GM18499 (cell line): Measurements from ENCODE around the gene ATP6AP2.
"Not testable (repeated sequence)": the region's sequence is repeated elsewhere in the genome, so short reads cannot be mapped to it uniquely, and the experiment has no call there.

Experiments
- ATAC-seq: cut with Tn5 transposase; IDR thresholded peaks from one replicate; pipeline ENCODE4 v1.9.1; 2021; ENCODE audit warnings: moderate number of reproducible peaks; ENCODE audit not compliant: insufficient read depth, unreplicated experiment

The ATP6AP2 gene

GRCh38 chrX:40580537-40581335, at the start of gene ATP6AP2:
Gene ATP6AP2, plus strand, starts transcription at chrX:40580970. Its CDS starts 96 bp downstream, at chrX:40581066.
- ATAC-seq: peak; percentile 95

GRCh38 chrX:40531056-40531826, 49.5 kb upstream of the ATP6AP2 start:
- no peak for ATAC-seq

GRCh38 chrX:40537310-40537709, 43.5 kb upstream of the ATP6AP2 start:
- ATAC-seq: no peak

GRCh38 chrX:40538406-40538805, 42.4 kb upstream of the ATP6AP2 start:
- ATAC-seq: no peak

- no peak for ATAC-seq
Observed at GRCh38 chrX:40539214-40540142, 41.3 kb upstream of the ATP6AP2 start.

- no peak for ATAC-seq
Observed at GRCh38 chrX:40542208-40542607, 38.6 kb upstream of the ATP6AP2 start.

GRCh38 chrX:40542972-40543371, 37.8 kb upstream of the ATP6AP2 start:
- no peak for ATAC-seq

- no peak for ATAC-seq
Observed at GRCh38 chrX:40543661-40544328, 37.0 kb upstream of the ATP6AP2 start.

- no peak for ATAC-seq
Observed at GRCh38 chrX:40544343-40545266, 36.2 kb upstream of the ATP6AP2 start.

GRCh38 chrX:40546870-40547269, 33.9 kb upstream of the ATP6AP2 start:
- ATAC-seq: no peak

- no peak for ATAC-seq
Observed at GRCh38 chrX:40550066-40550465, 30.7 kb upstream of the ATP6AP2 start.

- ATAC-seq: no peak
Observed at GRCh38 chrX:40552768-40553167, 28.0 kb upstream of the ATP6AP2 start.

- no peak for ATAC-seq
Observed at GRCh38 chrX:40558590-40558989, 22.2 kb upstream of the ATP6AP2 start.

GRCh38 chrX:40563784-40564183, 17.0 kb upstream of the ATP6AP2 start:
- no peak for ATAC-seq

- no peak for ATAC-seq
Observed at GRCh38 chrX:40564447-40564846, 16.3 kb upstream of the ATP6AP2 start.

GRCh38 chrX:40570346-40571093, 10.2 kb upstream of the ATP6AP2 start:
- no peak for ATAC-seq

- ATAC-seq: not testable (repeated sequence)
Observed at GRCh38 chrX:40571164-40571563, 9.6 kb upstream of the ATP6AP2 start.

GRCh38 chrX:40571600-40571999, 9.2 kb upstream of the ATP6AP2 start:
- ATAC-seq: no peak
